K562 (cell line): ENCODE results near the gene NUCKS1. TPM values are rescaled to one million over a fixed set of nuclear protein-coding genes. Genes with fewer than 3 reads are reported as not detected.

Experiments
- CTBP1 ChIP-seq: fragments of 450-650 bp; IDR thresholded peaks from 2 replicates; pipeline ENCODE4 v1.6.1; 2016; ENCODE audit warnings: borderline replicate concordance
- GABPA ChIP-seq: fragments of 200-800 bp; sonication (Bioruptor generic); conservative IDR thresholded peaks from 2 replicates; pipeline ENCODE4 v1.6.1; 2016; ENCODE audit warnings: low read depth, missing genetic modification characterization, missing compliant biosample characterization
- HDAC8 ChIP-seq: fragments of 450-650 bp; IDR thresholded peaks from 2 replicates; pipeline ENCODE4 v1.6.1; 2016; ENCODE audit warnings: mild to moderate bottlenecking, missing genetic modification characterization, moderate library complexity, missing compliant biosample characterization
- KAT7 ChIP-seq: sonication (generic); formaldehyde crosslinking; IDR thresholded peaks from 2 replicates; pipeline ENCODE4 v1.8.0; 2022; ENCODE audit warnings: missing genetic modification reagents, mild to moderate bottlenecking, borderline replicate concordance
- L3MBTL2 ChIP-seq: fragments of 450-650 bp; IDR thresholded peaks from 2 replicates; pipeline ENCODE4 v1.6.1; 2016; ENCODE audit warnings: mild to moderate bottlenecking, moderate library complexity
- NBN ChIP-seq: fragments of 450-650 bp; IDR thresholded peaks from 2 replicates; pipeline ENCODE4 v1.6.1; 2016; ENCODE audit warnings: low read depth, mild to moderate bottlenecking
- NFE2L1 ChIP-seq: fragments of 450-650 bp; IDR thresholded peaks from 2 replicates; pipeline ENCODE4 v1.6.1; 2016; ENCODE audit warnings: missing genetic modification characterization, low read depth, mild to moderate bottlenecking, missing compliant biosample characterization, moderate library complexity, borderline replicate concordance
- NR2C1 ChIP-seq, 2 experiments: fragments of 450-650 bp; IDR thresholded peaks; 2 replicates each; pipeline ENCODE4 v1.6.1; 2017; ENCODE audit warnings: mild to moderate bottlenecking in 2 of 2, antibody characterized with exemption in 1 of 2, inconsistent platforms in 1 of 2, missing compliant biosample characterization in 1 of 2, missing genetic modification characterization in 1 of 2
- NR4A1 ChIP-seq, 2 experiments: fragments of 250-450 bp in 1 of 2; fragments of 450-650 bp in 1 of 2; sonication (Bioruptor Pico) in 1 of 2; IDR thresholded peaks; 2 replicates each; pipeline versions ENCODE4 v1.4.0 to v1.6.1; 2016 to 2020; ENCODE audit warnings: mild to moderate bottlenecking in 2 of 2, missing compliant biosample characterization in 1 of 2, missing genetic modification characterization in 1 of 2, moderate library complexity in 1 of 2
- PYGO2 ChIP-seq: fragments of 450-650 bp; IDR thresholded peaks from 2 replicates; pipeline ENCODE4 v1.6.1; 2016; ENCODE audit warnings: mild to moderate bottlenecking, missing genetic modification characterization, moderate library complexity, missing compliant biosample characterization
- RBM25 ChIP-seq: fragments of 200-400 bp; formaldehyde crosslinking; IDR thresholded peaks from 2 replicates; pipeline ENCODE4 v1.6.1; 2018; ENCODE audit warnings: low read length, low read depth, moderate library complexity; ENCODE audit not compliant: severe bottlenecking
- TAL1 ChIP-seq: fragments of 450-650 bp; IDR thresholded peaks from 2 replicates; pipeline ENCODE4 v1.6.1; 2016; ENCODE audit warnings: mild to moderate bottlenecking
- TCFL5 ChIP-seq: fragments of 250-450 bp; sonication (Bioruptor Pico); conservative IDR thresholded peaks from 2 replicates; pipeline ENCODE4 v1.6.1; 2021; ENCODE audit warnings: mild to moderate bottlenecking, moderate library complexity, matching md5 sums
- ZEB2 ChIP-seq: fragments of 450-650 bp; IDR thresholded peaks from 2 replicates; pipeline ENCODE4 v1.6.1; 2016
- ZFP1 ChIP-seq: fragments of 450-650 bp; formaldehyde crosslinking; IDR thresholded peaks from 2 replicates; pipeline ENCODE4 v1.4.0; 2020; ENCODE audit warnings: mild to moderate bottlenecking, mixed read lengths
- ZNF395 ChIP-seq: fragments of 200-800 bp; sonication (Bioruptor generic); IDR thresholded peaks from 2 replicates; pipeline ENCODE4 v1.6.1; 2017; ENCODE audit warnings: missing genetic modification characterization, missing compliant biosample characterization
- polyA plus RNA-seq, 8 experiments: library from polyadenylated mRNA; depleted of rRNA in 4 of 8; stranded (reverse) in 5 of 8; unstranded in 3 of 8; fragments of >200 nt; fragmentation: Nextera tagmentation in 2 of 8; fragmentation: Illumina TruSeq in 1 of 8; extraction: Ambion mirVana in 2 of 8; extraction: Trizol in 1 of 8; gene quantifications; 2 replicates each; pipeline versions ENCODE4 v1.2.1 to v1.2.3, GENCODE V29; 2011 to 2014; ENCODE audit warnings: inconsistent platforms in 1 of 8, missing spikeins in 1 of 8
- total RNA-seq, 7 experiments: library from RNA; depleted of rRNA in 6 of 7; stranded (reverse); fragments of >200 nt in 6 of 7; fragmentation: Illumina TruSeq in 2 of 7; extraction: Trizol in 2 of 7; gene quantifications; 2 replicates each; pipeline versions ENCODE4 v1.2.1 to v1.2.3, GENCODE V29; 2011 to 2021; ENCODE audit warnings: low replicate concordance in 1 of 7
- TF ChIP-seq, protein P1 (sequence below): conservative IDR thresholded peaks from 2 replicates; pipeline ENCODE4 v1.6.1; 2011; ENCODE audit warnings: low read depth, mild to moderate bottlenecking, low read length; ENCODE audit not compliant: control insufficient read depth
- TF ChIP-seq, protein P2 (sequence below): fragments of 450-650 bp; conservative IDR thresholded peaks from 2 replicates; pipeline ENCODE4 v1.6.1; 2016; ENCODE audit warnings: missing genetic modification characterization, low read depth, mild to moderate bottlenecking, missing compliant biosample characterization, moderate library complexity
- TF ChIP-seq, protein P3 (sequence below): sonication (generic); formaldehyde crosslinking; IDR thresholded peaks from 2 replicates; pipeline ENCODE4 v1.8.0; 2022; ENCODE audit warnings: mild to moderate bottlenecking, missing genetic modification reagents

The NUCKS1 gene
- total and polyA plus RNA-seq, 9 of the 15 experiments (the other 6 are each of a cell fraction or from before 2014, with no cell fraction given), result 66.7 to 244 (median 149) TPM

- TF ChIP-seq, protein P1, sequence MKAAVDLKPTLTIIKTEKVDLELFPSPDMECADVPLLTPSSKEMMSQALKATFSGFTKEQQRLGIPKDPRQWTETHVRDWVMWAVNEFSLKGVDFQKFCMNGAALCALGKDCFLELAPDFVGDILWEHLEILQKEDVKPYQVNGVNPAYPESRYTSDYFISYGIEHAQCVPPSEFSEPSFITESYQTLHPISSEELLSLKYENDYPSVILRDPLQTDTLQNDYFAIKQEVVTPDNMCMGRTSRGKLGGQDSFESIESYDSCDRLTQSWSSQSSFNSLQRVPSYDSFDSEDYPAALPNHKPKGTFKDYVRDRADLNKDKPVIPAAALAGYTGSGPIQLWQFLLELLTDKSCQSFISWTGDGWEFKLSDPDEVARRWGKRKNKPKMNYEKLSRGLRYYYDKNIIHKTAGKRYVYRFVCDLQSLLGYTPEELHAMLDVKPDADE, result no peak
- TF ChIP-seq TCFL5 (CRISPR knock-in tag) (no peak), CTBP1 (0 out of 2 replicates have a peak, but pooled peaks have one; percentile 3), NR4A1 (CRISPR knock-in tag; IDR thresholded peaks at IDR 0.05) (no peak), NR4A1 (tag; IDR thresholded peaks at IDR 0.05) (0 out of 2 replicates have a peak, but pooled peaks have one; percentile 70), ZEB2 (peak; percentile 100), GABPA (peak; percentile 35; the same call in 1 of the 2 replicates), TAL1 (peak; percentile 26; the same call in 1 of the 2 replicates), RBM25 (peak; percentile 99), L3MBTL2 (peak; percentile 95), HDAC8 (tag) (peak; percentile 67; the same call in 1 of the 2 replicates), NBN (peak; percentile 89), ZNF395 (no peak; the same call in none of the 2 replicates), ZFP1 (no peak), PYGO2 (no peak), KAT7 (CRISPR knock-in tag) (0 out of 2 replicates have a peak, but pooled peaks have one; percentile 42), NFE2L1 (tag) (no peak), NR2C1 (IDR thresholded peaks at IDR 0.05) (peak; percentile 88), NR2C1 (tag; IDR thresholded peaks at IDR 0.05) (peak; percentile 92)
- TF ChIP-seq, protein P2, sequence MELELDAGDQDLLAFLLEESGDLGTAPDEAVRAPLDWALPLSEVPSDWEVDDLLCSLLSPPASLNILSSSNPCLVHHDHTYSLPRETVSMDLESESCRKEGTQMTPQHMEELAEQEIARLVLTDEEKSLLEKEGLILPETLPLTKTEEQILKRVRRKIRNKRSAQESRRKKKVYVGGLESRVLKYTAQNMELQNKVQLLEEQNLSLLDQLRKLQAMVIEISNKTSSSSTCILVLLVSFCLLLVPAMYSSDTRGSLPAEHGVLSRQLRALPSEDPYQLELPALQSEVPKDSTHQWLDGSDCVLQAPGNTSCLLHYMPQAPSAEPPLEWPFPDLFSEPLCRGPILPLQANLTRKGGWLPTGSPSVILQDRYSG (tag), result peak; percentile 76
- TF ChIP-seq, protein P3, sequence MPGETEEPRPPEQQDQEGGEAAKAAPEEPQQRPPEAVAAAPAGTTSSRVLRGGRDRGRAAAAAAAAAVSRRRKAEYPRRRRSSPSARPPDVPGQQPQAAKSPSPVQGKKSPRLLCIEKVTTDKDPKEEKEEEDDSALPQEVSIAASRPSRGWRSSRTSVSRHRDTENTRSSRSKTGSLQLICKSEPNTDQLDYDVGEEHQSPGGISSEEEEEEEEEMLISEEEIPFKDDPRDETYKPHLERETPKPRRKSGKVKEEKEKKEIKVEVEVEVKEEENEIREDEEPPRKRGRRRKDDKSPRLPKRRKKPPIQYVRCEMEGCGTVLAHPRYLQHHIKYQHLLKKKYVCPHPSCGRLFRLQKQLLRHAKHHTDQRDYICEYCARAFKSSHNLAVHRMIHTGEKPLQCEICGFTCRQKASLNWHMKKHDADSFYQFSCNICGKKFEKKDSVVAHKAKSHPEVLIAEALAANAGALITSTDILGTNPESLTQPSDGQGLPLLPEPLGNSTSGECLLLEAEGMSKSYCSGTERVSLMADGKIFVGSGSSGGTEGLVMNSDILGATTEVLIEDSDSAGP (CRISPR knock-in tag), result peak; percentile 61; the same call in 1 of the 2 replicates
These were observed at the start of gene NUCKS1 (continued) for GRCh38 chr1:205750138-205751035.
